DOHH2 (cell line): Measurements from ENCODE around the gene F8.

ENCODE experiments used
- H3F3A ChIP-seq: fragments of 200-600 bp; sonication (generic), shearing (Covaris generic); 2 replicates; pipeline ENCODE4 v1.6.0; 2016; ENCODE audit warnings: antibody characterized with exemption, mild to moderate bottlenecking; ENCODE audit not compliant: control insufficient read depth, insufficient read depth
- H3K27ac ChIP-seq: fragments of 200-600 bp; sonication (generic); 2 replicates; pipeline ENCODE4 v1.5.1; 2014; ENCODE audit warnings: low read depth, mild to moderate bottlenecking, low read length, moderate library complexity
- H3K27me3 ChIP-seq: fragments of 200-600 bp; sonication (generic); 2 replicates; pipeline ENCODE4 v1.6.1; 2014; ENCODE audit warnings: mild to moderate bottlenecking, low read length, mixed read lengths; ENCODE audit not compliant: control insufficient read depth
- H3K36me3 ChIP-seq: fragments of 200-600 bp; sonication (generic); 2 replicates; pipeline ENCODE4 v1.6.1; 2014; ENCODE audit warnings: mild to moderate bottlenecking, low read length, moderate library complexity, mixed read lengths; ENCODE audit not compliant: control insufficient read depth
- H3K4me1 ChIP-seq: fragments of 200-600 bp; sonication (generic); 2 replicates; pipeline ENCODE4 v1.6.1; 2014; ENCODE audit warnings: mild to moderate bottlenecking, low read length, mixed read lengths; ENCODE audit not compliant: control insufficient read depth
- H3K4me2 ChIP-seq: fragments of 200-600 bp; sonication (generic); 2 replicates; pipeline ENCODE4 v1.6.0; 2014; ENCODE audit warnings: mild to moderate bottlenecking, low read length, moderate library complexity
- H3K4me3 ChIP-seq: fragments of 200-600 bp; sonication (generic); 2 replicates; pipeline ENCODE4 v1.5.1; 2014; ENCODE audit warnings: mild to moderate bottlenecking, low read length, mixed read lengths
- H3K79me2 ChIP-seq: fragments of 200-600 bp; sonication (generic); 2 replicates; pipeline ENCODE4 v1.6.1; 2014; ENCODE audit warnings: mild to moderate bottlenecking, low read length, mixed read lengths; ENCODE audit not compliant: control insufficient read depth
- H3K9me2 ChIP-seq: fragments of 200-600 bp; sonication (generic); replicated peaks from 2 replicates; pipeline ENCODE4 v1.6.1; 2014; ENCODE audit warnings: mild to moderate bottlenecking, low read length, mixed read lengths; ENCODE audit not compliant: control insufficient read depth
- H3K9me3 ChIP-seq: fragments of 200-600 bp; sonication (generic); 2 replicates; pipeline ENCODE4 v1.6.1; 2014; ENCODE audit warnings: antibody characterized with exemption, low read length, mixed read lengths; ENCODE audit not compliant: control insufficient read depth, insufficient read depth
- H4K20me1 ChIP-seq: fragments of 200-600 bp; sonication (generic); 2 replicates; pipeline ENCODE4 v1.6.0; 2014; ENCODE audit warnings: low read depth, mild to moderate bottlenecking, antibody characterized with exemption, low read length, moderate library complexity; ENCODE audit not compliant: control insufficient read depth, insufficient read depth
- EZH2phosphoT487 ChIP-seq: fragments of 200-600 bp; sonication (generic); IDR thresholded peaks from 2 replicates; pipeline ENCODE4 v1.6.1; 2017; ENCODE audit warnings: borderline replicate concordance, mild to moderate bottlenecking, antibody characterized with exemption, low read length, moderate library complexity, mixed read lengths
- TF ChIP-seq, protein P1 (sequence below): fragments of 200-600 bp; sonication (generic); IDR thresholded peaks from one replicate; pipeline ENCODE4 v1.5.1; 2014; ENCODE audit warnings: antibody characterized with exemption, mild to moderate bottlenecking, low read depth, low read length; ENCODE audit not compliant: poor library complexity, severe bottlenecking

F8 gene

DNA sequence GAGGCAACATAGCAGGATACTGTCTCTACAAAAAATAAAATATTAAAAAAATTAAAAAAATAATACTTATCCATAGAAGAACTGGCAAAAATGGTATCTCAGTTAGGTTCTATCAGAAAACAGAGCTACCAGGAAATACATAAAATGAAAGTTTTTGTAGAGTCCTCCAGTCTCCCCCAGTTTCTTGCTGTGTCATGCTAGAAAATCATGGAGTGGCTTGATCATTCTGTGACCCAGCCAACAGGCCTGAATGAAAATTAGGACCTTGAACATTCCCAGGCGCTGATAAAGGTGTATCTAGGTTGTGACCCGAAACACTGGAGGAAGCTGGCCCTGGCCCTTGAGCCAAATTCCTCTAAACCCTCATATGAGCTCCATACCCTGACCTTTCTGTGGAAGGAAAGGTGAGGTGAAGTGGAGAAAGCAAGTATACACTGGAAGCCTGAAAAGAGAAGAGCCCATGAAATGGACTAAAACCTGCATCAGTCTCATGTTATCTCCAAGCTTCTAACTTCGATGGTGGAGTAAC lies 188.7 kb downstream of the F8 start:
- H3K36me3 ChIP-seq, result no peaks in the 10 kb centered on the region
- H3K4me2 ChIP-seq, result no peak overlapping the region
- H3K9me3 ChIP-seq, result no peaks in the 10 kb centered on the region
- H3F3A ChIP-seq, result no peaks in the 10 kb centered on the region
- no peaks in the 10 kb centered on the region for H3K9me2 ChIP-seq
- TF ChIP-seq, protein P1, sequence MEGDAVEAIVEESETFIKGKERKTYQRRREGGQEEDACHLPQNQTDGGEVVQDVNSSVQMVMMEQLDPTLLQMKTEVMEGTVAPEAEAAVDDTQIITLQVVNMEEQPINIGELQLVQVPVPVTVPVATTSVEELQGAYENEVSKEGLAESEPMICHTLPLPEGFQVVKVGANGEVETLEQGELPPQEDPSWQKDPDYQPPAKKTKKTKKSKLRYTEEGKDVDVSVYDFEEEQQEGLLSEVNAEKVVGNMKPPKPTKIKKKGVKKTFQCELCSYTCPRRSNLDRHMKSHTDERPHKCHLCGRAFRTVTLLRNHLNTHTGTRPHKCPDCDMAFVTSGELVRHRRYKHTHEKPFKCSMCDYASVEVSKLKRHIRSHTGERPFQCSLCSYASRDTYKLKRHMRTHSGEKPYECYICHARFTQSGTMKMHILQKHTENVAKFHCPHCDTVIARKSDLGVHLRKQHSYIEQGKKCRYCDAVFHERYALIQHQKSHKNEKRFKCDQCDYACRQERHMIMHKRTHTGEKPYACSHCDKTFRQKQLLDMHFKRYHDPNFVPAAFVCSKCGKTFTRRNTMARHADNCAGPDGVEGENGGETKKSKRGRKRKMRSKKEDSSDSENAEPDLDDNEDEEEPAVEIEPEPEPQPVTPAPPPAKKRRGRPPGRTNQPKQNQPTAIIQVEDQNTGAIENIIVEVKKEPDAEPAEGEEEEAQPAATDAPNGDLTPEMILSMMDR, result no peak
- TF ChIP-seq EZH2phosphoT487, result no peak
- no peak overlapping the region for H3K27ac ChIP-seq
- H3K79me2 ChIP-seq, result no peaks in the 10 kb centered on the region
- H3K4me3 ChIP-seq, result no peak overlapping the region
- no peaks in the 10 kb centered on the region for H3K4me1 ChIP-seq
- H3K27me3 ChIP-seq, result no peaks in the 10 kb centered on the region
- no peaks in the 10 kb centered on the region for H4K20me1 ChIP-seq

DNA sequence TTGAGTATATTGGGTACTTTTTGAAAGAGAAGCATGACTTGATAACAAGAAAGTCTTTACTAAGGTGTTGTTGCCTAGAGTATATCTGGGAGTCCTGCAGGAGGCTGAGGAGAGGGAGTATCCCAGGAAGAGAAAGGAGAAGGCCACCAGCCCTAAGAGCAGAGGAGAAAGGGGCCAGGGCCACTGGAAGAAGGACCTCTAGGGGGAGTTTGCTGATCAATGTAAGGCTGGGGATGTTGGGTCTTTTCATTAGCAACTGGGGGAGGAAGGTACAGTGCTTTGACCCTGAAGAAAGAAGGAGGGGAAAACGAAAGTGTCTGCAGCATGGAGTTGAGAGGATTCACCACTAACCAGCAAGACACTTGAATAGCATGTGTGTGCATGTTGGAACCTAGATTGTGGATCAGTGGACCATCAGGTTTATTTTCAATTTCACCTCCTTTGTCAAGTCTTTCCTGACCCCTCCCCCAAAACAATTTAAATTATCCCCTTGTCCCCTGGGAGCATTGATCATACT lies 192.5 kb downstream of the F8 start:
- H3K4me1 ChIP-seq, result peaks cover 11% of the 10 kb centered on the region
- H3K36me3 ChIP-seq, result no peaks in the 10 kb centered on the region
- H3K9me2 ChIP-seq, result no peaks in the 10 kb centered on the region
- no peak overlapping the region for H3K4me2 ChIP-seq
- no peaks in the 10 kb centered on the region for H4K20me1 ChIP-seq
- H3K79me2 ChIP-seq, result no peaks in the 10 kb centered on the region
- no peaks in the 10 kb centered on the region for H3K27me3 ChIP-seq
- H3K4me3 ChIP-seq, result no peak overlapping the region
- no peaks in the 10 kb centered on the region for H3K9me3 ChIP-seq
- H3K27ac ChIP-seq, result no peak overlapping the region
- no peak for TF ChIP-seq EZH2phosphoT487
- TF ChIP-seq, protein P1, result no peak
- no peaks in the 10 kb centered on the region for H3F3A ChIP-seq

DNA sequence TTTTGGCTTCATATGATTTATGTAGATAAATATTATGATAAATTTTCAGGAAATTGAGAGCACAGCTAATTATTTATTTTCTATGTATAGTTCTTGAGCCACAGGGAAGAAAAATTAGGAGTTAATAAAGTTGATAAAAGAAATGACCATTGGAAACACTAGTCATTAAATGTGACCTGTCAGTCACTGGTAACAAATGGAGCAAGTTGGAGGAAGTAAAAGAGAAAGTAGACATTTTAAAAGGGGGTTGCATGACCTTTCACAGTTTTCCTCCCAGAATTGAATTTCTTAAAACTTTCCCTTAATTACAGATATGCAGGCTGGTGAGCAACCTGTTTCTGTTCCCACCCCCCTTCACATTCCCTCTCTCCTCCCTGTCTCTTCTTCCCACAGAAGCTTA lies 193.4 kb downstream of the F8 start:
- no peaks in the 10 kb centered on the region for H3K27me3 ChIP-seq
- H3K9me3 ChIP-seq, result no peaks in the 10 kb centered on the region
- H3K79me2 ChIP-seq, result no peaks in the 10 kb centered on the region
- TF ChIP-seq EZH2phosphoT487, result no peak
- TF ChIP-seq, protein P1, result no peak
- H3K27ac ChIP-seq, result no peak overlapping the region
- H3K4me2 ChIP-seq, result no peak overlapping the region
- H3K36me3 ChIP-seq, result no peaks in the 10 kb centered on the region
- no peaks in the 10 kb centered on the region for H3F3A ChIP-seq
- H3K4me3 ChIP-seq, result no peak overlapping the region
- H3K4me1 ChIP-seq, result peaks cover 11% of the 10 kb centered on the region
- H3K9me2 ChIP-seq, result no peaks in the 10 kb centered on the region
- no peaks in the 10 kb centered on the region for H4K20me1 ChIP-seq

DNA sequence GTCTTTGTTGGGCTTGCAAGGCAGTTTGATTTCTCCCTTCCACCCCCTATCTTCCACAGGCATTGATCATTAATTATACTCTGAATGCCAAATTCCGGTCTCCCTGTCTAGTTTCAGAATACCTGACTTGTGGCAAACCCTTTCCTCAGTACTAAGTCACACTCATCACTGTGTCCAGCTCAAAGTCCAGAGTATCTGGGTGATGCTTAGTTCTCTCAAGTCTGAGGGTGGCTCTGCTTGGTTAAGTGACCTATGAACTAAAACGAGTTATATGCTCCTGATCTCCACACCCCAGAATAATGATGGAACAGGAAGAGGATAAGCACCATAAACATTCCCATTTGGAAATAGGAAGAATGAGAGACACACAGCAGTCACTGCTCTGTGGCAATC lies 194.5 kb downstream of the F8 start:
- H3K36me3 ChIP-seq, result no peaks in the 10 kb centered on the region
- H3F3A ChIP-seq, result no peaks in the 10 kb centered on the region
- H3K4me3 ChIP-seq, result no peak overlapping the region
- H3K4me1 ChIP-seq, result peaks cover 11% of the 10 kb centered on the region
- TF ChIP-seq, protein P1, result no peak
- TF ChIP-seq EZH2phosphoT487, result no peak
- H4K20me1 ChIP-seq, result no peaks in the 10 kb centered on the region
- H3K27me3 ChIP-seq, result no peaks in the 10 kb centered on the region
- H3K9me3 ChIP-seq, result no peaks in the 10 kb centered on the region
- peak overlapping the region; percentile 43 for H3K4me2 ChIP-seq
- H3K9me2 ChIP-seq, result no peaks in the 10 kb centered on the region
- H3K27ac ChIP-seq, result no peak overlapping the region
- no peaks in the 10 kb centered on the region for H3K79me2 ChIP-seq
